HAP-1 (cell line): ENCODE data around the gene TLCD2.

Experiments used
- DNase-seq, 2 experiments: peaks; one replicate each; pipeline ENCODE4 v3.0.0-alpha.2; 2016 to 2020; ENCODE audit warnings: low spot score in 2 of 2
- H3K27me3 ChIP-seq: fragments of 250-450 bp; sonication (Bioruptor Pico); 2 replicates; pipeline ENCODE4 v1.5.1; 2020; ENCODE audit warnings: low read depth, mild to moderate bottlenecking, moderate library complexity
- H3K36me3 ChIP-seq: fragments of 250-450 bp; sonication (Bioruptor Pico); replicated peaks from 2 replicates; pipeline ENCODE4 v1.5.1; 2020; ENCODE audit warnings: mild to moderate bottlenecking
- H3K4me1 ChIP-seq: fragments of 250-450 bp; sonication (Bioruptor Pico); 2 replicates; pipeline ENCODE4 v1.5.1; 2020; ENCODE audit warnings: mild to moderate bottlenecking
- H3K4me3 ChIP-seq: fragments of 250-450 bp; sonication (Bioruptor Pico); 2 replicates; pipeline ENCODE4 v1.5.1; 2020; ENCODE audit warnings: mild to moderate bottlenecking, moderate library complexity
- H3K9me3 ChIP-seq: fragments of 250-450 bp; sonication (Bioruptor Pico); 2 replicates; pipeline ENCODE4 v1.5.1; 2020; ENCODE audit warnings: mild to moderate bottlenecking, moderate library complexity
- in situ Hi-C: fragments of 300-500 bp; cut with MboI; formaldehyde crosslinking; loops from 3 replicates; pipeline ENCODE4 v1.14.3; 2020; ENCODE audit warnings: low sequenced_read_pairs, inconsistent platforms, mixed read lengths

The TLCD2 gene

GRCh38 chr17:1709971-1710806, at the start of gene TLCD2:
TSS of gene TLCD2 (minus strand) at chr17:1710377. CDS start at chr17:1710242, 135 bp downstream.
- in situ Hi-C loops: loop anchor here (10.0 kb wide), 1 partner anchor 325 kb away; the partner anchor contains the start of gene DPH1
- H3K36me3 ChIP-seq: peaks cover 9% of the 10 kb centered on the region

GRCh38 chr17:1759529-1759928, 49.4 kb upstream of the TLCD2 start:
- Histone ChIP-seq H3K4me1 (peaks cover 25% of the 10 kb centered on the region), H3K36me3 (no peaks in the 10 kb centered on the region), H3K9me3 (no peaks in the 10 kb centered on the region), H3K4me3 (no peak overlapping the region), H3K27me3 (no peaks in the 10 kb centered on the region)
- no peak for DNase-seq
- in situ Hi-C loops: no loop called here

More at GRCh38 chr17:1709971-1710806, at the start of gene TLCD2:
- Histone ChIP-seq H3K4me3 (peak within 1 kb of the TSS; percentile 55), H3K4me1 (peaks cover 14% of the 10 kb centered on the region), H3K27me3 (no peaks in the 10 kb centered on the region), H3K9me3 (no peaks in the 10 kb centered on the region)
- DNase-seq: peak; percentile 64 to 83

- Histone ChIP-seq H3K4me3 (no peak overlapping the region), H3K36me3 (no peaks in the 10 kb centered on the region), H3K4me1 (peaks cover 18% of the 10 kb centered on the region), H3K27me3 (no peaks in the 10 kb centered on the region), H3K9me3 (no peaks in the 10 kb centered on the region)
- in situ Hi-C loops: no loop called here
- no peak for DNase-seq
These were observed 48.6 kb upstream of the TLCD2 start for GRCh38 chr17:1758807-1759206.

GRCh38 chr17:1755827-1756262, 45.7 kb upstream of the TLCD2 start:
- H3K4me1 ChIP-seq: no peaks in the 10 kb centered on the region
- H3K9me3 ChIP-seq: no peaks in the 10 kb centered on the region
- no peaks in the 10 kb centered on the region for H3K27me3 ChIP-seq
- H3K36me3 ChIP-seq: no peaks in the 10 kb centered on the region
- H3K4me3 ChIP-seq: no peak overlapping the region
- DNase-seq: no peak
- in situ Hi-C loops: no loop called here

- no peak for DNase-seq
- H3K9me3 ChIP-seq: no peaks in the 10 kb centered on the region
- no peaks in the 10 kb centered on the region for H3K36me3 ChIP-seq
- no peak overlapping the region for H3K4me3 ChIP-seq
- H3K27me3 ChIP-seq: no peaks in the 10 kb centered on the region
- in situ Hi-C loops: no loop called here
- H3K4me1 ChIP-seq: no peaks in the 10 kb centered on the region
These were observed 45.2 kb upstream of the TLCD2 start for GRCh38 chr17:1755252-1755826.

GRCh38 chr17:1754430-1755112, 44.4 kb upstream of the TLCD2 start:
- no peaks in the 10 kb centered on the region for H3K9me3 ChIP-seq
- H3K4me1 ChIP-seq: no peaks in the 10 kb centered on the region
- no peak overlapping the region for H3K4me3 ChIP-seq
- in situ Hi-C loops: no loop called here
- H3K36me3 ChIP-seq: no peaks in the 10 kb centered on the region
- H3K27me3 ChIP-seq: no peaks in the 10 kb centered on the region
- no peak for DNase-seq

- in situ Hi-C loops: no loop called here
- Histone ChIP-seq H3K4me3 (no peak overlapping the region), H3K4me1 (no peaks in the 10 kb centered on the region), H3K27me3 (no peaks in the 10 kb centered on the region), H3K36me3 (no peaks in the 10 kb centered on the region), H3K9me3 (no peaks in the 10 kb centered on the region)
- no peak for DNase-seq
These were observed 43.7 kb upstream of the TLCD2 start for GRCh38 chr17:1753767-1754429.

- in situ Hi-C loops: no loop called here
- no peaks in the 10 kb centered on the region for H3K27me3 ChIP-seq
- no peaks in the 10 kb centered on the region for H3K9me3 ChIP-seq
- H3K4me1 ChIP-seq: no peaks in the 10 kb centered on the region
- DNase-seq: no peak
- H3K4me3 ChIP-seq: no peak overlapping the region
- no peaks in the 10 kb centered on the region for H3K36me3 ChIP-seq
These were observed 42.5 kb upstream of the TLCD2 start for GRCh38 chr17:1752425-1753262.

- no peak overlapping the region for H3K4me3 ChIP-seq
- in situ Hi-C loops: no loop called here
- no peaks in the 10 kb centered on the region for H3K9me3 ChIP-seq
- H3K36me3 ChIP-seq: no peaks in the 10 kb centered on the region
- no peaks in the 10 kb centered on the region for H3K4me1 ChIP-seq
- no peak for DNase-seq
- H3K27me3 ChIP-seq: no peaks in the 10 kb centered on the region
These were observed 40.5 kb upstream of the TLCD2 start for GRCh38 chr17:1750628-1751027.

- DNase-seq: no peak
- in situ Hi-C loops: no loop called here
These were observed 36.9 kb upstream of the TLCD2 start for GRCh38 chr17:1746975-1747543.

GRCh38 chr17:1745513-1746020, 35.4 kb upstream of the TLCD2 start:
- Histone ChIP-seq H3K9me3 (no peaks in the 10 kb centered on the region), H3K4me1 (no peaks in the 10 kb centered on the region), H3K27me3 (no peaks in the 10 kb centered on the region), H3K36me3 (no peaks in the 10 kb centered on the region), H3K4me3 (no peak overlapping the region)
- in situ Hi-C loops: no loop called here
- DNase-seq: no peak

More at GRCh38 chr17:1746975-1747543, 36.9 kb upstream of the TLCD2 start:
- Histone ChIP-seq H3K4me1 (no peaks in the 10 kb centered on the region), H3K9me3 (no peaks in the 10 kb centered on the region), H3K4me3 (no peak overlapping the region), H3K36me3 (no peaks in the 10 kb centered on the region), H3K27me3 (no peaks in the 10 kb centered on the region)

GRCh38 chr17:1744551-1745512, 34.7 kb upstream of the TLCD2 start:
- no peak for DNase-seq

More at GRCh38 chr17:1744551-1745512, 34.7 kb upstream of the TLCD2 start:
- no peaks in the 10 kb centered on the region for H3K36me3 ChIP-seq
- H3K9me3 ChIP-seq: no peaks in the 10 kb centered on the region
- no peaks in the 10 kb centered on the region for H3K4me1 ChIP-seq
- in situ Hi-C loops: no loop called here
- H3K27me3 ChIP-seq: no peaks in the 10 kb centered on the region
- H3K4me3 ChIP-seq: no peak overlapping the region
